ENCODE data around the gene HOXA13.

Gene HOXA13

GRCh38 chr7:27242154-27242553 lies 42.3 kb upstream of the HOXA13 start:
- H3K9me3 Mint-ChIP-seq = peaks cover 0 to 4% of the 10 kb centered on the region in 2 donors
- peaks cover 82 to 96% of the 10 kb centered on the region in 2 donors for H3K27me3 Mint-ChIP-seq
- H3K4me1 Mint-ChIP-seq = peaks cover 23 to 44% of the 10 kb centered on the region in 2 donors
- DNase-seq (no peak), ATAC-seq (replicated peaks) (no peak)
- H3K4me3 Mint-ChIP-seq = peak overlapping the region in 1 of 2 donors; percentile 68
- H3K27ac Mint-ChIP-seq = peak overlapping the region; percentile 75
- H3K36me3 Mint-ChIP-seq = peaks cover 2 to 9% of the 10 kb centered on the region in 2 donors

GRCh38 chr7:27241189-27242056 lies 41.5 kb upstream of the HOXA13 start:
- Mint-ChIP-seq H3K27me3 (peaks cover 82 to 96% of the 10 kb centered on the region in 2 donors), H3K4me1 (peaks cover 21 to 45% of the 10 kb centered on the region in 2 donors), H3K4me3 (peak overlapping the region in 1 of 2 donors; percentile 44), H3K36me3 (peaks cover 2 to 7% of the 10 kb centered on the region in 2 donors), H3K9me3 (peaks cover 0 to 4% of the 10 kb centered on the region in 2 donors), H3K27ac (peak overlapping the region; percentile 59)
- no peak for DNase-seq
- no peak for ATAC-seq (replicated peaks)

GRCh38 chr7:27240015-27240731 lies 40.3 kb upstream of the HOXA13 start:
- Mint-ChIP-seq H3K4me3 (peak overlapping the region; percentile 13 to 16), H3K27me3 (peaks cover 77 to 96% of the 10 kb centered on the region in 2 donors), H3K4me1 (peaks cover 21 to 52% of the 10 kb centered on the region in 2 donors), H3K27ac (no peak overlapping the region), H3K9me3 (peaks cover 0 to 4% of the 10 kb centered on the region in 2 donors), H3K36me3 (peaks cover 2 to 7% of the 10 kb centered on the region in 2 donors)
- no peak for ATAC-seq (replicated peaks)
- DNase-seq = no peak

GRCh38 chr7:27239387-27240014 lies 39.6 kb upstream of the HOXA13 start:
- Mint-ChIP-seq H3K4me1 (peaks cover 17 to 46% of the 10 kb centered on the region in 2 donors), H3K27ac (no peak overlapping the region), H3K36me3 (peaks cover 2 to 7% of the 10 kb centered on the region in 2 donors), H3K9me3 (peaks cover 0 to 4% of the 10 kb centered on the region in 2 donors), H3K27me3 (peaks cover 71 to 96% of the 10 kb centered on the region in 2 donors), H3K4me3 (peak overlapping the region; percentile 13 to 47)
- ATAC-seq (replicated peaks) (no peak), DNase-seq (no peak)

- ATAC-seq (replicated peaks) = no peak
- no peak for DNase-seq
- peaks cover 15 to 45% of the 10 kb centered on the region in 2 donors for H3K4me1 Mint-ChIP-seq
- H3K4me3 Mint-ChIP-seq = peak overlapping the region; percentile 44 to 47
- H3K36me3 Mint-ChIP-seq = peaks cover 2 to 7% of the 10 kb centered on the region in 2 donors
- peak overlapping the region; percentile 56 for H3K27ac Mint-ChIP-seq
- H3K9me3 Mint-ChIP-seq = peaks cover 0 to 4% of the 10 kb centered on the region in 2 donors
- H3K27me3 Mint-ChIP-seq = peaks cover 71 to 96% of the 10 kb centered on the region in 2 donors
These were observed 39.1 kb upstream of the HOXA13 start for GRCh38 chr7:27238979-27239386.

- H3K36me3 Mint-ChIP-seq = peaks cover 2 to 4% of the 10 kb centered on the region in 2 donors
- no peak for DNase-seq
- ATAC-seq (replicated peaks) = no peak
- H3K9me3 Mint-ChIP-seq = peaks cover 0 to 2% of the 10 kb centered on the region in 2 donors
- peaks cover 70 to 93% of the 10 kb centered on the region in 2 donors for H3K27me3 Mint-ChIP-seq
- H3K4me3 Mint-ChIP-seq = no peak overlapping the region
- H3K4me1 Mint-ChIP-seq = peaks cover 12 to 38% of the 10 kb centered on the region in 2 donors
- peak overlapping the region; percentile 2 for H3K27ac Mint-ChIP-seq
These were observed 37.9 kb upstream of the HOXA13 start for GRCh38 chr7:27237735-27238334.

GRCh38 chr7:27235387-27236311 lies 35.8 kb upstream of the HOXA13 start:
- DNase-seq (no peak), ATAC-seq (replicated peaks) (peak; percentile 19 to 47)
- H3K36me3 Mint-ChIP-seq = no peaks in the 10 kb centered on the region
- peak overlapping the region; percentile 41 to 83 for H3K4me3 Mint-ChIP-seq
- H3K9me3 Mint-ChIP-seq = no peaks in the 10 kb centered on the region
- peak overlapping the region; percentile 38 for H3K27ac Mint-ChIP-seq
- peaks cover 9 to 31% of the 10 kb centered on the region in 2 donors for H3K4me1 Mint-ChIP-seq
- peaks cover 57 to 75% of the 10 kb centered on the region in 2 donors for H3K27me3 Mint-ChIP-seq

- no peak overlapping the region for H3K4me3 Mint-ChIP-seq
- no peaks in the 10 kb centered on the region for H3K36me3 Mint-ChIP-seq
- H3K9me3 Mint-ChIP-seq = no peaks in the 10 kb centered on the region
- DNase-seq (no peak), ATAC-seq (replicated peaks) (no peak)
- H3K27me3 Mint-ChIP-seq = peaks cover 56 to 62% of the 10 kb centered on the region in 2 donors
- peaks cover 0 to 2% of the 10 kb centered on the region in 2 donors for H3K4me1 Mint-ChIP-seq
- no peak overlapping the region for H3K27ac Mint-ChIP-seq
These were observed 29.6 kb upstream of the HOXA13 start for GRCh38 chr7:27229448-27229847.

- Mint-ChIP-seq H3K27me3 (peaks cover 68 to 84% of the 10 kb centered on the region in 2 donors), H3K4me1 (peaks cover under 1 to 2% of the 10 kb centered on the region in 2 donors), H3K4me3 (no peak overlapping the region), H3K27ac (peak overlapping the region; percentile 9), H3K9me3 (no peaks in the 10 kb centered on the region), H3K36me3 (no peaks in the 10 kb centered on the region)
- DNase-seq (no peak), ATAC-seq (replicated peaks) (no peak)
These were observed 25.4 kb upstream of the HOXA13 start for GRCh38 chr7:27224983-27225934.

GRCh38 chr7:27223941-27224575 lies 24.2 kb upstream of the HOXA13 start:
- H3K27ac Mint-ChIP-seq = no peak overlapping the region
- peaks cover 8 to 9% of the 10 kb centered on the region in 2 donors for H3K4me1 Mint-ChIP-seq
- peaks cover 69 to 86% of the 10 kb centered on the region in 2 donors for H3K27me3 Mint-ChIP-seq
- ATAC-seq (replicated peaks) (no peak), DNase-seq (no peak)
- no peaks in the 10 kb centered on the region for H3K36me3 Mint-ChIP-seq
- H3K9me3 Mint-ChIP-seq = no peaks in the 10 kb centered on the region
- H3K4me3 Mint-ChIP-seq = no peak overlapping the region

- H3K4me1 Mint-ChIP-seq = peaks cover 8 to 9% of the 10 kb centered on the region in 2 donors
- ATAC-seq (replicated peaks) (no peak), DNase-seq (no peak)
- H3K4me3 Mint-ChIP-seq = no peak overlapping the region
- peaks cover 70 to 87% of the 10 kb centered on the region in 2 donors for H3K27me3 Mint-ChIP-seq
- no peaks in the 10 kb centered on the region for H3K36me3 Mint-ChIP-seq
- no peak overlapping the region for H3K27ac Mint-ChIP-seq
- H3K9me3 Mint-ChIP-seq = no peaks in the 10 kb centered on the region
These were observed 21.4 kb upstream of the HOXA13 start for GRCh38 chr7:27221201-27221797.
